Hepatocyte (in vitro differentiated cells): ENCODE results near the gene NDUFS5. TPM values are rescaled to one million over a fixed set of nuclear protein-coding genes. Genes with fewer than 3 reads are reported as not detected.
"Not testable (repeated sequence)": the region's sequence is repeated elsewhere in the genome, so short reads cannot be mapped to it uniquely, and the experiment has no call there.

Experiments
- DNase-seq: peaks from one replicate; pipeline ENCODE4 v3.0.0-alpha.2; 2016; ENCODE audit warnings: low spot score
- H2AFZ ChIP-seq: fragments of 200-600 bp; sonication (generic); 2 replicates; pipeline ENCODE4 v1.6.0; 2016; ENCODE audit warnings: antibody characterized with exemption, mild to moderate bottlenecking
- H3K27ac ChIP-seq: fragments of 200-600 bp; sonication (generic); 2 replicates; pipeline ENCODE4 v1.5.1; 2016; ENCODE audit warnings: mild to moderate bottlenecking
- H3K27me3 ChIP-seq: fragments of 200-600 bp; sonication (generic); 2 replicates; pipeline ENCODE4 v1.6.1; 2016
- H3K36me3 ChIP-seq: fragments of 200-600 bp; sonication (generic); replicated peaks from 2 replicates; pipeline ENCODE4 v1.5.1; 2016; ENCODE audit warnings: low read depth; ENCODE audit not compliant: insufficient read depth
- H3K4me1 ChIP-seq: fragments of 200-600 bp; sonication (generic); 2 replicates; pipeline ENCODE4 v1.5.1; 2016; ENCODE audit warnings: mild to moderate bottlenecking, moderate library complexity; ENCODE audit not compliant: insufficient read depth
- H3K4me2 ChIP-seq: fragments of 200-600 bp; sonication (generic); 2 replicates; pipeline ENCODE4 v1.6.0; 2016
- H3K4me3 ChIP-seq: fragments of 200-600 bp; sonication (generic); 2 replicates; pipeline ENCODE4 v1.5.1; 2016; ENCODE audit warnings: mild to moderate bottlenecking
- H3K79me2 ChIP-seq: fragments of 200-600 bp; sonication (generic); 2 replicates; pipeline ENCODE4 v1.6.0; 2017; ENCODE audit warnings: mild to moderate bottlenecking
- H3K9me2 ChIP-seq: fragments of 200-600 bp; sonication (generic); replicated peaks from 2 replicates; pipeline ENCODE4 v1.6.0; 2017; ENCODE audit warnings: mild to moderate bottlenecking; ENCODE audit not compliant: insufficient read depth
- H3K9me3 ChIP-seq: fragments of 200-600 bp; sonication (generic); 2 replicates; pipeline ENCODE4 v1.5.1; 2016; ENCODE audit warnings: low read depth, mild to moderate bottlenecking
- H4K20me1 ChIP-seq: fragments of 200-600 bp; sonication (generic); 2 replicates; pipeline ENCODE4 v1.6.0; 2016; ENCODE audit warnings: mild to moderate bottlenecking; ENCODE audit not compliant: insufficient read depth, poor library complexity, severe bottlenecking
- CTCF ChIP-seq: fragments of 200-600 bp; sonication (generic); IDR thresholded peaks from 2 replicates; pipeline ENCODE4 v1.5.1; 2016; ENCODE audit warnings: antibody characterized with exemption, mild to moderate bottlenecking; ENCODE audit not compliant: poor library complexity
- EZH2 ChIP-seq: fragments of 200-600 bp; sonication (generic); IDR thresholded peaks from 2 replicates; pipeline ENCODE4 v1.6.1; 2016; ENCODE audit warnings: antibody characterized with exemption, mild to moderate bottlenecking, borderline replicate concordance
- EZH2phosphoT487 ChIP-seq: fragments of 200-600 bp; sonication (generic); IDR thresholded peaks from one replicate; pipeline ENCODE4 v1.6.1; 2018; ENCODE audit warnings: antibody characterized with exemption, mild to moderate bottlenecking, low read depth, moderate library complexity; ENCODE audit not compliant: unreplicated experiment, severe bottlenecking
- WGBS: methylation state at CpG from one replicate; pipeline ENCODE4 v1.1.6; 2016; ENCODE audit warnings: low lambda C conversion rate; ENCODE audit errors: missing lambda C conversion rate; 5-methylcytosine and 5-hydroxymethylcytosine counted together
- polyA plus RNA-seq: library from polyadenylated mRNA; unstranded; fragments of >200 nt; fragmentation: Nextera tagmentation; extraction: Ambion mirVana; gene quantifications from 2 replicates; pipeline ENCODE4 v1.2.1, GENCODE V29; 2016
- total RNA-seq: library from RNA; depleted of rRNA; stranded (reverse); fragments of >200 nt; gene quantifications from 2 replicates; pipeline ENCODE4 v1.2.3, GENCODE V29; 2014

Gene NDUFS5
- total and polyA plus RNA-seq, 2 experiments from 2014 or later, result 449 to 547 TPM

DNA sequence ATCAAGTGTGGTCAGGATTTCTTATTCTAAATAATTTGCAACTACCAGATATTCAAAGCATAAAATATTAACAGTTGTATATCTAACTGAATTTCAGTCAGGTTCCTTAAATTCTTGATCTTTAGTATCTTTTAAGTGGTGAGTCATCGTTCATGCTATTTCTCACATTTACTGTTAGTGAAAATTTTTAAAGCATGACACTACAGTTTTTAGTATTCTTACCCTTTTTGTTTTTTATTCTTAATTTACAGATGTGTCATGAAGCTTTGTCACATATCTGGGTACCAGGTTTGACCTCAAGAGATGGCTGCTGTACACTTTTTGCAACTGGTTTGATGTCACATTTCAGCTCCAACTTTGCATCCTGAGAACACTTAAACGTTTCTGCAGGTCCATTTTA, 22.4 kb upstream of the NDUFS5 start:
- no peaks in the 10 kb centered on the region for H3K27me3 ChIP-seq
- peaks cover 23% of the 10 kb centered on the region for H4K20me1 ChIP-seq
- no peak for DNase-seq
- H3K9me3 ChIP-seq, result no peaks in the 10 kb centered on the region
- no peaks in the 10 kb centered on the region for H3K9me2 ChIP-seq
- H3K79me2 ChIP-seq, result peaks cover 41% of the 10 kb centered on the region
- H3K27ac ChIP-seq, result no peak overlapping the region
- TF ChIP-seq EZH2 (no peak), CTCF (no peak), EZH2phosphoT487 (no peak)
- no peaks in the 10 kb centered on the region for H3K4me1 ChIP-seq
- peaks cover 14% of the 10 kb centered on the region for H3K36me3 ChIP-seq
- H2AFZ ChIP-seq, result no peak overlapping the region
- H3K4me2 ChIP-seq, result no peak overlapping the region
- 84% methylated on average over 2 of the region's 2 CpGs for whole genome bisulfite sequencing
- H3K4me3 ChIP-seq, result no peak overlapping the region

- Histone ChIP-seq H3K9me3 (no peaks in the 10 kb centered on the region), H3K4me3 (no peak overlapping the region), H2AFZ (no peak overlapping the region), H3K27ac (no peak overlapping the region), H3K79me2 (peaks cover 17% of the 10 kb centered on the region), H3K4me2 (no peak overlapping the region), H3K27me3 (no peaks in the 10 kb centered on the region), H3K9me2 (no peaks in the 10 kb centered on the region), H3K4me1 (no peaks in the 10 kb centered on the region), H3K36me3 (peaks cover 14% of the 10 kb centered on the region), H4K20me1 (peaks cover 8% of the 10 kb centered on the region)
- DNase-seq, result no peak
- TF ChIP-seq CTCF (no peak), EZH2phosphoT487 (no peak), EZH2 (no peak)
- 91% methylated on average over 2 of the region's 2 CpGs for WGBS
Observed at GRCh38 chr1:39006287-39006686, 19.9 kb upstream of the NDUFS5 start.

DNA sequence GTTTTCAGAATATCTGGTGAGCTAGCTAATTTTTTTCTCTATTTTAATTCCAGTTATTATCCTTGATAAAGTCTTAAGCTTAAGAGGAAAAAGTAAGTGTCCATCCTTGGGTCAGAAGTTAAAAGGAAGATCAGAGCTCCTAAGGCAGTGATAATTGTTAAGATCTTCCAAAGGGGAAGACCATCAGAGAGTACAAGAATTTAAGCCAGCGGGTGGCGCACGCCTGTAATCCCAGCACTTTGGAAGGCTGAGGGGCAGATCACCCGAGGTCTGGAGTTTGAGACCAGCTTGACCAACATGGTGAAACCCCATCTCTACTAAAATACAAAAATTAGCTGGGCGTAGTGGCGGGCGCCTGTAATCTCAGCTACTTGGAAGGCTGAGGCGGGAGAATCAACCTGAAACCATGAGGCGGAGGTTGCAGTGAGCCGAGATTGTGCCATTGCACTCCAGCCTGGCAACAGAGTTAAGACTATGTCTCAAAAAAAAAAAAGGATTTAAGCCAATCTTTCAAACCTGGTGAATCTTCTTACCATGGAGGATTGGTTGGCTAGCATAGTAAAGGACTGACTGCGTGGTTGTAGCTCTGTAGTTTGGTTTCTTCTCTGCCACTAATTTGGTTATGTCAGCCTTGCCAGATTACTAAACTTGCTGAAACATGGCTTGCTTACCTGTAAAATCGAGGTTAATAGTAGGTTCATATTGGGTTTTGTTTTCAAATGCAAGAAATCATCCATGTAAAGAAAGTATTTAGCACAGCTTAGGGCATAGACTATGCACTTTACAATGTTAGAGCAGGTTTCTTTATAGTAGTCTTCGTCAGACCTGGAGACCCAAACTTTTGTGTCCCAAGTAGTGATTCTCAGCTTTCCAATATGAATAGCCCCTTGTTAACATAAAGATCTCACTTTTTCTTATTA, 19.2 kb upstream of the NDUFS5 start:
- H3K4me2 ChIP-seq, result no peak overlapping the region
- peaks cover 6% of the 10 kb centered on the region for H4K20me1 ChIP-seq
- peaks cover 13% of the 10 kb centered on the region for H3K36me3 ChIP-seq
- TF ChIP-seq CTCF (no peak), EZH2phosphoT487 (no peak), EZH2 (no peak)
- H2AFZ ChIP-seq, result no peak overlapping the region
- no peak overlapping the region for H3K4me3 ChIP-seq
- DNase-seq, result no peak
- 97% methylated on average over 13 of the region's 13 CpGs for WGBS
- no peaks in the 10 kb centered on the region for H3K4me1 ChIP-seq
- no peaks in the 10 kb centered on the region for H3K9me3 ChIP-seq
- H3K27me3 ChIP-seq, result no peaks in the 10 kb centered on the region
- H3K27ac ChIP-seq, result no peak overlapping the region
- H3K79me2 ChIP-seq, result peaks cover 10% of the 10 kb centered on the region
- H3K9me2 ChIP-seq, result no peaks in the 10 kb centered on the region

DNA sequence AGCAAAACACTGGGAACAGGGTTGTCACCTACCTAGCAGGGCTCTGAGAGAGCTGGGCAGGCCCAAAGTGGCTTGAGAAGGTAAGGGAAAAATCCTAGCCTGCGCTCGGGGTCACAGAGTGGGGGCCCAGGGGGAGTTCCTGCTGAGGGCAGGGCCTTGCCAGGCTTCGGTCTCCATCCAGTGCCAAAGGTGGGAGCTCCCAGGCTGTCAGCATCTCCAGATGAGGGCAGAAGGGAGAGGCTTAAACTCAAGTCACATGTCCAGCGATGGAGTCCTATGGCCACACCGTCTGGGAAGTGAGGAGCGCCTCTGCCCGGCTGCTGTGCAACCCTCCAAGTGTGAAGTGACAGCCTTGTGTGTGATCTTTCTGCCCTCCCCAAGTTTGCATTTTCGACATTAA, 11.2 kb upstream of the NDUFS5 start:
- not testable (repeated sequence) for DNase-seq, H3K4me2 ChIP-seq, H3K4me1 ChIP-seq, H3K9me3 ChIP-seq, H3K27ac ChIP-seq, H3K27me3 ChIP-seq, H3K79me2 ChIP-seq, H3K9me2 ChIP-seq, H3K36me3 ChIP-seq, H2AFZ ChIP-seq, H3K4me3 ChIP-seq, H4K20me1 ChIP-seq
- WGBS, result 97% methylated on average over 8 of the region's 8 CpGs
